HG02759 (cell line): ENCODE measurements around the gene MYMX.
"Not testable (repeated sequence)": the region's sequence is repeated elsewhere in the genome, so short reads cannot be mapped to it uniquely, and the experiment has no call there.

Experiments used
- ATAC-seq: cut with Tn5 transposase; IDR thresholded peaks from one replicate; pipeline ENCODE4 v1.9.1; 2021; ENCODE audit warnings: mild to moderate bottlenecking, moderate library complexity; ENCODE audit not compliant: unreplicated experiment

Gene MYMX

DNA sequence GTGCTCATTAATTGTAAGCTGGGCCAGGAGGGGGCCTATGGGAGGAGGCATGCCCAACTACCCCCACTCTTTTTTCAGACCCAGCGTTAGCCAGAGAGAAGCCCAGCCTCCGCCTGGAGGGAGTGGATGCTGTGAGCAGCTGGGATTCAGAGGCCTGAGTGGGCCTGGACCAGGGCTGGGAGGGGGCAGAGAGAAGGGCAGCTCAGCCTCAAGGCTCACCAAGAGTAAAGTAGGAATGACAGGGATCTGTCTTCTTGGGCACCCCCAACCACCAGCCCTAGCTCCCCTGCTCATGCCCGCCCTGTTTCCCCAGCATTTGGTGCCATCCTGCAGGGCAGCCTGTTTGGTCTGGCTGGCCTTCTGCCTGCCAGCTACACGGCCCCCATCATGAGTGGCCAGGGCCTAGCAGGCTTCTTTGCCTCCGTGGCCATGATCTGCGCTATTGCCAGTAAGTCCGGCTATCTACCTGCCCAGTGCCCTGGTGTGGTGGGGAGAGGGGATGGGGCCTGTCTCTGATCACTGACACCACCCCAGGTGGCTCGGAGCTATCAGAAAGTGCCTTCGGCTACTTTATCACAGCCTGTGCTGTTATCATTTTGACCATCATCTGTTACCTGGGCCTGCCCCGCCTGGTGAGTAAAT is 13.4 kb downstream of the MYMX start:
- no peak for ATAC-seq

DNA sequence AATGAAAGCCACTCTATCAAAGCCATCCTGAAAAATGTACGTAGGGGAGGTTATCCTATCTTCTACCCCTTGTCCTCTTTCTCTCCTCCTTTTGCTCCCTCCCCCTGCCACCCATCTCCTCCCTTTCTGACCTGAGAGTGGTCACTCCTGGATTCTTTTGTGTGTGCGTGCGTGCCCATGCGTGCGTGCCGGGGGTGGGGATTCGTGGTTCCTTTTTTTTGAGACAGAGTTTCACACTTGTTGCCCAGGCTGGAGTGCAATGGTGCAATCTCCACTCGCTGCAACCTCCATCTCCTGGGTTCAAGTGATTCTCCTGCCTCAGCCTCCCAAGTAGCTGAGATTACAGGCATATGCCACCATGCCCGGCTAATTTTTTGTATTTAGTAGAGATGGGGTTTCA is 14.7 kb downstream of the MYMX start:
- ATAC-seq: not testable (repeated sequence)

DNA sequence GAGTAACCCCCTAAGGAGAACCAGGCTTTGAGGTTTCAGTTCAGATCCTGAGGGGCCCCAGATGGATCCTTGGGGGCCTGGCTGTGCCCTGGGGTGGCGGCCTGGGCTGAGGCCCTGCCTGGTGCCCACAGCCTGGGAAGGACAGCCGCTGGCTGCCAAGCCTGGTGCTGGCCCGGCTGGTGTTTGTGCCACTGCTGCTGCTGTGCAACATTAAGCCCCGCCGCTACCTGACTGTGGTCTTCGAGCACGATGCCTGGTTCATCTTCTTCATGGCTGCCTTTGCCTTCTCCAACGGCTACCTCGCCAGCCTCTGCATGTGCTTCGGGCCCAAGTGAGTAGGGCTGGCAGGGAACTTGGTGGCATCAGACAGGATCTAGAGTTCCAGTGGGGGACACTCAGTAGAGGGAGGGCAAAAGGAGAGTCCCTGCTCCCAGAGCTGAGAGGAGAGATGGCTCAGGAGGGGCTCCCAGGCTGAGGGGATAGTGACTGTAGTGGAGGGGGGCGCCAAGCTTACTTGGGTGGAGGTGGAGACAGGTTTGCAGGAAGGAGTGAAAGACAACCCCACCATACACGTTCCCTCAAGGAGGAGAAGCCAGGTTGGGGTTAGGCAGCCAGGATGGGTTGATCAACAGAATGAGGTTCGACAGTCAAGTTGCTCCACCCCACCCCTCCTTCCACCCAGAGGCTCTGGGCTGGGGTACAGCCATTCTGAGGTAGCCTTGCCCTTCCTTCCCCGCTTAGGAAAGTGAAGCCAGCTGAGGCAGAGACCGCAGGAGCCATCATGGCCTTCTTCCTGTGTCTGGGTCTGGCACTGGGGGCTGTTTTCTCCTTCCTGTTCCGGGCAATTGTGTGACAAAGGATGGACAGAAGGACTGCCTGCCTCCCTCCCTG is 16.2 kb downstream of the MYMX start:
- ATAC-seq: no peak

DNA sequence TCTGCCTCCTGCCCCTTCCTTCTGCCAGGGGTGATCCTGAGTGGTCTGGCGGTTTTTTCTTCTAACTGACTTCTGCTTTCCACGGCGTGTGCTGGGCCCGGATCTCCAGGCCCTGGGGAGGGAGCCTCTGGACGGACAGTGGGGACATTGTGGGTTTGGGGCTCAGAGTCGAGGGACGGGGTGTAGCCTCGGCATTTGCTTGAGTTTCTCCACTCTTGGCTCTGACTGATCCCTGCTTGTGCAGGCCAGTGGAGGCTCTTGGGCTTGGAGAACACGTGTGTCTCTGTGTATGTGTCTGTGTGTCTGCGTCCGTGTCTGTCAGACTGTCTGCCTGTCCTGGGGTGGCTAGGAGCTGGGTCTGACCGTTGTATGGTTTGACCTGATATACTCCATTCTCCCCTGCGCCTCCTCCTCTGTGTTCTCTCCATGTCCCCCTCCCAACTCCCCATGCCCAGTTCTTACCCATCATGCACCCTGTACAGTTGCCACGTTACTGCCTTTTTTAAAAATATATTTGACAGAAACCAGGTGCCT is 16.9 kb downstream of the MYMX start:
- ATAC-seq: no peak

DNA sequence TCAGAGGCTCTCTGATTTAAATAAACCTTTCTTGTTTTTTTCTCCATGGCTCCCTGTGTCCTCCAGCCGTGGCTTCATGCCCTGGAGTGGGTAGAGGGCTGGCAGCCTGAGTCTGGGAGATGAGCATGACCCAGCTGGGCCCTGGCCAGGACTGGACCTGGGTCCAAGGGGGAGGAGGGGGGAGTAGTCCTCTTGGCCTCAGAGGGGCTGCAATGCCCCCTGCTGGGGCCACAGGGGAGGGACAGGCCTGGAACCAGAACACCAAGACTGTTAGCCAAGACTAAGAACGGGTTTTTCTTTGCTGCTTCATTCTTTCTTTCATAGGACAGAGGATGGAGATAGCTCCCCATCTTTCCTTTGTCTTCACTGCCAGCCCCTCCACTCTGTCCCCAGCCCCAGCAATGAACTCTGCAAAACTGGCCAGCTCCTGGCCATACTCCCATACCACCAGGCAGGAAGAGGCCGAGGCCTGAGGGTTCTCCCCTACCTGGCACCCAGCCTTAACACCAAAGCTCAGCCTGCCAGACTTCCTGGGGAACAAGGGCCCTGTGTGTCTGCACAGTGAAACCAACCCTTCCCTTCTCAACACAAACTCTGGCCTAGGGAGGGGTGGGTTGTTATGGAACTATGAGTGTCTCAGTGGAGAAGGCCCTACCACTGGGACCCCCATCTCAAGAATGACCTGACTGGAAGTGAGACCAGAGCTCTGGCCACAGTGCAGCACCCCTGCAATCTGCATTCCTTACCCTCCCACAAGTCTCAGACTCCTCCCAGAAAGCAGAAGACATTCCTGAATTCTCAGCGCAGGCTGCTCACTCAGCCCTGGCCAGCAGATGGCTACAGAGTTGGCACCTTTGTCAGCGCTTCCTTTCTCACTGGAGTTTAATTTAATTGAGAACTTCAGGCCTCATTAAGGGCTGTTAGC is 17.6 kb downstream of the MYMX start:
- no peak for ATAC-seq

DNA sequence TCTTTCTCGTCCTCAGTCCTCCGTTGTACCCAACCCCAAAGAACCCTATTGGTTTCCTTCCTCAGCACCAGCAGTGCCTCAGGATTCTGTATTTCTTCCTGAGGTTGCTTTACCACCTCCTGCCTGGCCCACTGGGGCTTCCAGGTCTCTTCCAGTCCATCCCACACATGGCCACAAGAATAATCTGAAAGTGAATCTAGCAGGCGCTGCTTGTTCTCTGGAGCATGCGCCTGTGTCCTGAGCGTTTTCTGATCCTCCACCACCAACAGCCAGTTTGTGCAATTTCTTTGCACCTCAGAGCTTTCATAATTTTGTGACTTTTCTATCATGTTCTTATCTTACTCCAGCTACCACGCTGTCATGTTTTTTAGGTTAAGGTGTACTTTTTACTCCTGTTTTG is 18.5 kb downstream of the MYMX start:
- ATAC-seq: no peak

DNA sequence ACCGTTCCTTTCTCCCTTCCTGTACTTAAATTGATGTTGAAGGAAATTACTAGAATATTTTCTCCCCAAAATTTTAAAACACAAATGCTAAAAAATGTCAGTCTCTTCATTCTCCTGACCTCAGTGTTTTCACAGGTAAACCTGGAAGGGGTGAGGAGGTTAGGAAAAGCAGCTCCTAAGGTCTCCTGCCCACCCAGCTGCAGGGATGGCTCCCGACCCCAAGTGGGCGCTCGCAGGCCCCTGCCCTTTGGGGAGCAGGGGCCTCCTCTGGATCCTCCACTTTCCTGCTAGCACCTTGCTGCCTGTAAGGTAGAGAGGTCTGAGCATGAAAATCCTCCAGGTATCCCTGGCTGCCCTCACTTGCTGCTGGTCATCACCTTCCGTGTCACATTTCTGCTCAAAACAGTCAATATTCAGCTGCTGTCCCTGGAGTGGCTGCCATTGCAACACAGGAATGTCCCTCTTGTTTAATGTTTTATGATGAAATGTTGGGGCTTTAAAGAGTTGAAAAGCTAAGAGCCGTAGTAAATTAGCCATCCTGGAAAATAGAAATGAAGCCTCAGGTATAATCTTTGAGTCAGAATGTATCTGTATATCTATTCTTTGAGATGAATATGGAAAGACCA is 19.3 kb downstream of the MYMX start:
- no peak for ATAC-seq

DNA sequence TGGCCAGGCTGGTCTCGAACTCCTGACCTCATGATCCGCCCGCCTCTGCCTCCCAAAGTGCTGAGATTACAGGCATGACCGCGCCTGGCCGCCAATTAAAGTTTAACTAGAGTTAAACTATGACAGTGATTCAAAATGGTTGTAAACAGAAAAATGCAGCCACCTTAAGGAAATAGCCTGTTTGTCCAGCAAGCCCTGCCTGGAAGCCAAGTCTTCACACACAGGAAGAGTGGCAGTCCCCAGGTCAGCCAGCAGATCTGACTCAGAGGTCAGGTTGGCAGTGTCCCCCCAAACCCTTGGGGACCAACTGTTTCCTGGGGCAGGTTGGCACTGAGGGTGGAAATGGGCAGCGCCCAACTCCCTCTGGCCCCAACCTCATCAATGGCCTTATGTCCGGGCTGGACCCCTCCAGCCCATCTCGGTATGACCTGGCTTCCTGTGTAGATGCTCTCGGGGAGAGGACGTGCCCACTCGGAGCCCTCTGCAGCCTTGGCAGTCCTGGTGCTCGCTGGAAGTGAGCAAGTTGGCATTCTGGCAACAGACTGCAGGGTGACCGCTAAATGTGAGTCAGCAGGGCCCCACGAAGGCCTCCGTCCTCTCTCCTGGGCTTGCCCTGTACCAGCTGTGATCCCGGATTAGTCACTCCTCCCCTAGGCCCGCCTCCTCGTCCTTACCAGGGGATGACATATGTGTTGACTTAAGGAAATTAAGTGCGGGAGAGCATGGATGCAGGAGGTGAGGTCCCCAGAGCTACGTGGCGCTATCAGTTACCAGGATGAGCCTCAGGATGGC is 20.5 kb downstream of the MYMX start:
- peak; percentile 69 for ATAC-seq

DNA sequence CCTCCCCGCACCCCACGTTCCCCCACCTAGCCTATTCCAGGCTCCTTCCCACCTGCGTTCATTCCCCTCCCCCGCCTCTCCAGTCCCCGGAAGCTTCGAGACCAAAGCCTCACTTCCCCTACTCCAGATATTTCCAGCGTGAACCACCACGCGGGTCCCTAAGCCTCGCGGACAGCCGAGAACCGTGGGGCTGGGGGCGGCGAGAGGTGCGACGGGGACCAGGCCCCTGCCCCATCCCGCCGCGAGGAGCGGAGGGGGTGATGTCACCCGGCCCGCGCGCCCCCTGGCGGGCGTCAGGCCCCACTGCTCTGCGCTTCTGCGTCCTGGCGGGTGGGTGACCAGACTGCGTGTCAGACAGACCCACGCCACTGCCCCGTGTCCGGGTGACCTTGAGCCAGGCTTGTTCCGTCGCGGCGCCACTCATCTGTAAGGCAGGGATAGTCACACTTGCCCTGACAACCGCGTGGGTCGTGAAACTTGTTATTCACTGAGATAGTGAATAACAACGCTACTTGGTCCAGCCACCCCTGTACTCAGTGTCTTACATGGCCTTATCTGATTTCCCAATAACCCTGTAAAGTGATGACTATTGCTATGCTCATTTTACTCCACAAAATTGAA is 21.2 kb downstream of the MYMX start:
- ATAC-seq: peak; percentile 89

DNA sequence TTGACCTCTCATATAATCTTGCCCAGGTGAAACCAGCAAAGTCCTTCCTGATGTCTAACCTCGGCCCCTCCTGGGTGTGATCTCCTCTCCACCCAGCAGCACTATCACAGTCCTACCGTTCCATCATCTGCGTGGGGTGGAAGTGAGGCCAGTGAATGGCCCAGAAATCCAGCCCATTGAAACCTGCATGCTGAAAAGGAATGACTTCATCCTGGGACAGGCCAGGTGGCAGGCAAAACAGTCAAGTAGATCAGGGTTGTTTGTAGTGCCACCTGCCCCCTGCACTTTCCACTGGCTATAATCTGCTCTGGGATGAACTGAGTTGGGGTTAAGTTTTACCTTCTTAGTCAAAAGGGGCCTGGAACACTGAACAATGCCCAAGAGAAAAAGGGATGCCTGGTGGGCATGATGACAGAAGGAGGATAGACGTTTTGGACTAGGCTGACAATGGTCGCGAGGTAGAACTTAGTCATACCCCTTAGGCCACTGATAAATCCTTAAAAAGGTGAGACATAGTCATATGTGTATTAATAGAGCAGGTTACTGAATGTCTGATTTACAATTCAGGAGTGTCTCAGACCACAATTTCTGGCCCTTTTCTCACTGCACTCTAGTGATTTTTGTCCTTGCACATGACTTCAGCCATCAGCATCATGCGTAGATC is 22.1 kb downstream of the MYMX start:
- no peak for ATAC-seq

DNA sequence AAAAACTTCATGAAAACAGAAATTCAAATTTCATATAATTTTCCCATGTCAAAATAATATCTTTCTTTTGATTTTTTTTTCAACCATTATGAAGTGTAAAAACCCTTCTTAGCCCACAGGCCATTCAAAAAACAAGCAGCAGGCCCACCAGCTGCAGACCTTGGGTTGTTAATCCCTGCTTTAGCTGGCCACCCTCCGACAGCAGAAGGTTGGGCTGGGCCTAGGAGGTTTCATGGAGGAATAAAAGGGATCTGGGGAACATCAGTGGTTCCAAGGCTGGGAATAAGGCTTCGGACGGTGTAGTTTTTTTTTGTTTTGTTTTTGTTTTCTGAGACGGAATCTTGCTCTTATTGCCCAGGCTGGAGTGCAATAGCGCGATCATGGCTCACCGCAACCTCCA is 26.6 kb downstream of the MYMX start:
- ATAC-seq: no peak

DNA sequence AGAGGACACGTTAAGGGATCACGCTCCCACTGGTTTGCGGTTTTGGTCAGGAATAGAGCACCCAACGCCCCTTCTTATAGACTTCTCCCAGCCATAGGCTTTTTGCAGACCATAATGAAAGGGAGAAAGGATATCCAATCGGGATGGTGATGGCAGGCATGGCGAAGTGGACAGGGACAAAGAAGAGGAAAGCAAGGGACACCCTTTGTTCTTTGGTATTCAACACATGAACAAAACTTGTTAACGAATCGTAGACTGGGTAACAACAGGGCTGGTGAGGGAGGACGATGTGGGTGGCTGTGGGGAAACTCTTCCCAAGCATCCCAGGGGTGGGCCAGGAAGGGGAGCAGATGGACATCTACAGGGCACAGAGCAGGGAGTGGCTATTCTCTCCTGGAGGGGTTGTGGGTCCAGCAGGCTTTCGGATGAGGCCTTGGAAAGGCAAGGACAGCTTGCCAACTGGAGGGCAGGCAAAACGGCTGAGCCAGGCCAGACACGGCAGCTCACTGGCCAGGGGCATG is 28.7 kb downstream of the MYMX start:
- no peak for ATAC-seq

DNA sequence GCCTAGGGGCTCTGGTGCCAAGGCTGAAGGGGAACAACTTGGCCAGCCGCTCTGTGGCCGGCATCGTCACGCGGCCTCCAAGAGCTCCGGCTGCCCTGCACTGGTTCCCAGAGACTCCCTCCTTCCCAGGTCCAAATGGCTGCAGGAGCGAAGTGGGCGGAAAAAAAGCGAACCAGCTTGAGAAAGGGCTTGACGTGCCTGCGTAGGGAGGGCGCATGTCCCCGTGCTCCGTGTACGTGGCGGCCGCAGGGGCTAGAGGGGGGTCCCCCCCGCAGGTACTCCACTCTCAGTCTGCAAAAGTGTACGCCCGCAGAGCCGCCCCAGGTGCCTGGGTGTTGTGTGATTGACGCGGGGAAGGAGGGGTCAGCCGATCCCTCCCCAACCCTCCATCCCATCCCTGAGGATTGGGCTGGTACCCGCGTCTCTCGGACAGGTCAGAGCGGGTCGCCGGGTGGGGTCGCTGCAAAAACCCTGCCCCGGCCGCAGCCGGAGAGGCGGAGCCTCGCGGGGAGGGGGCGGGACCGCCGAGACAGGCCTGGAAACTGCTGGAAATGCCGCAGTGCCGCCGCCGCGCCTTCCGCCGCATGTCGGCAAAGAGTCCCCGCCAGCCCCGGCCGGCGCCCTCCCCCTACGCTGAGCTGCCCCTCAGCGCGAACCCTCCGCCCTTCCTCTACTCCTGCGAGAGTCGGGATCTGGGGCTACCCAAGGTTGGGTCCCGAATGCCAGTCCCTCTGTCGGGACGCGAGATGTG is 29.4 kb downstream of the MYMX start:
- ATAC-seq: peak; percentile 63

DNA sequence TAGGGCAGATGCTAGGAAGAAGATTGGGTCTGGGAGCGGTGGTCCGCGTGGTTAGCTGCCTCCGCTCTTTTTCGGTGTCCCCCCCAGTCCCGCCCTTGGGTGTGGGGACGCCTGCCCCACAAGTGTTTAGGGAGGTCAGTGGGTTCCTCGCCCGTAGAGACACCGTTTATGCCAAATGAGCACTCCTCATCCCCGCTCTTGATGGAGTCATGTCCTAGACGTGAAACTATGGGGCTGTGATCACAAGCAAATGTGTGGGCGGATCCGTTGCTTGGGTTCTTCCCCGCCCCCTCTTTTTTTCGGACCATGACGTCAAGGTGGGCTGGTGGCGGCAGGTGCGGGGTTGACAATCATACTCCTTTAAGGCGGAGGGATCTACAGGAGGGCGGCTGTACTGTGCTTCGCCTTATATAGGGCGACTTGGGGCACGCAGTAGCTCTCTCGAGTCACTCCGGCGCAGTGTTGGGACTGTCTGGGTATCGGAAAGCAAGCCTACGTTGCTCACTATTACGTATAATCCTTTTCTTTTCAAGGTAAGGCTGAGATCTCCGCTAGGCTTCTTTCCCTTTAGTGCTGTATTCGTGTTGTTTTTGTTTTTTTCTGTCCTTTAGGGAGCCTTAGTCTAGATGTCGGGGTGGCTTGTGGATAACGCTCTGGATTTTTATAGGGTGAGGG is 30.1 kb downstream of the MYMX start, which contains the start of gene HSP90AB1:
HSP90AB1 (plus strand) TSS at position 439 of the 675 bp plus-strand sequence. CDS start 1,529 bp downstream, outside the sequence.
- ATAC-seq: peak; percentile 62

DNA sequence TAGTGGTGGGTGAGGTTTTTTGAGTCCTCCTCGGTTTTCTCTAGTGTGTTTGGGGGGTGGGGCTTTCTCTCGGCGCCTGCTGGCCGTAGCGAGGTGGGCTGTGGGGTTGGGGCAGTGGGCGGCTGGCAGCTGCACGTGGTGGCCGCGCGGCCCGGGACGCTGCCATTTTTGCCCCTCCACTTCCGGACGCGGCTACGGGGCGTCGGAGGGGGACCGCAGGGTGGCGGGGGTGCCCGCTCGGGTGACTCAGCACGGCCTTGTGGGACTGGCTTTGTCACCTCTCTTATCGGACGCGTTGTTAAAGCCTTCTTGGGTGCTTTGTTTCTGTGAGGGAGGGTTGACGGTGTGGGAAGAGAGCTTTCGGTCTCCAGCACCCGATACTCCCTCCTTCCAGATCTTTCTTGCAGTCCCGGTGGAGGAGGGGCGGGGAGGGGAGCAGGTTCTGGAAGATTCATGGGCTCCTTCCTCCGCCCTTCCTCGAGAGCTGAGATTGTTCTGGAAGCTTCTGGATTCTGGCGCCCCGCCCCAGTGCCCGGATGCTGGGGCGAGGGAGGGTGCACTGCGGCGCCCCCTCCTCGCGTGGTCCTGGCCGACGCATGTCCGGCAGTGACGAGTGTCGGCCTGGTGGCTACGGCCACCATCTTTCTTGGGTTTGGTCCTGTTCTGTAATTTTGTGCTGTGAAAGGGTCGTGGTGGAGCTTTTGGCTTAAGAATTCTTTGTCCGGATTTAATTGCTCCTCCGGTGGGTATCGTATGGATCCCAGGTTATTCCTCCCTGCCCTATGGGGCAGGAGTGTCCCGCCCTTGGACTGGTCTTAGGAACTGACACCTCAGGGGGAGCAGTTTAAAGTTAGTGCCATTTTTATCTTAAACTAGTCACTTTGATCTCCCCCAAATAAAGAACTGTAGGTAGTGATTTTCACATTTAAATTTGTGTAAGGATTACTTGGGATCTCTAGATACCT is 30.9 kb downstream of the MYMX start:
- peak; percentile 42 for ATAC-seq

DNA sequence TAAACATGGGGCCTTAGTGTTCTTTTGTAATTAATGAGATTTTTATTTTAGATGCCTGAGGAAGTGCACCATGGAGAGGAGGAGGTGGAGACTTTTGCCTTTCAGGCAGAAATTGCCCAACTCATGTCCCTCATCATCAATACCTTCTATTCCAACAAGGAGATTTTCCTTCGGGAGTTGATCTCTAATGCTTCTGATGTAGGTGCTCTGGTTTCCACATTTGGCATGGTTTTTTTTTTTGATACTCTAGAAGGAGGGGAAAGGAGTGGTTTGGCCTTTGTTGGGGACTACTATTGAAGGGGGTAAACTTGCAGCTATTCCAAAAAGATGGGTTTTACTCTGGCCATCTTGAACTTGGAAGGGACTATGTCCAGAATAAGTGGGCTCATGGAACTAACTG is 31.9 kb downstream of the MYMX start:
- no peak for ATAC-seq
